ENCODE measurements around the gene EPN3. TPM values are rescaled to one million over a fixed set of nuclear protein-coding genes. Genes with fewer than 3 reads are reported as not detected.
A peak's percentile ranks its signal among the peaks of the same experiment; 100 is the strongest.

Gene EPN3
- total RNA-seq, 2 experiments from 2014 or later: not detected

GRCh38 chr17:50558091-50558490 lies 25.6 kb downstream of the EPN3 start:
- Mint-ChIP-seq H3K4me3 (no peak overlapping the region), H3K4me1 (ENCODE audit: low read depth) (peaks cover 15% of the 10 kb centered on the region), H3K27me3 (peaks cover 36% of the 10 kb centered on the region), H3K27ac (no peak overlapping the region), H3K9me3 (no peaks in the 10 kb centered on the region), H3K36me3 (no peaks in the 10 kb centered on the region)
- DNase-seq: no peak
- CTCF ChIA-PET: interaction anchor here (1.3 kb wide), 1 partner anchor 225 kb away, joined by 3 read pairs; no protein-coding TSS in a partner anchor
- POLR2A ChIA-PET: no interaction called here
- intact Hi-C loops (cut with micrococcal nuclease): no loop called here

- Mint-ChIP-seq H3K27ac (no peak overlapping the region), H3K4me1 (ENCODE audit: low read depth) (peaks cover 15% of the 10 kb centered on the region), H3K27me3 (peaks cover 41% of the 10 kb centered on the region), H3K36me3 (no peaks in the 10 kb centered on the region), H3K4me3 (no peak overlapping the region), H3K9me3 (no peaks in the 10 kb centered on the region)
- ChIA-PET POLR2A (no interaction called here), CTCF (no interaction called here)
- intact Hi-C loops (cut with micrococcal nuclease): no loop called here
- DNase-seq: no peak
These were observed 26.0 kb downstream of the EPN3 start for GRCh38 chr17:50558581-50558940.

GRCh38 chr17:50558941-50559614 lies 26.5 kb downstream of the EPN3 start:
- ChIA-PET CTCF (interaction anchor here (0.8 to 1.5 kb wide), 3 partner anchors 9 to 76 kb away, joined by 3 read pairs; no protein-coding TSS in a partner anchor), POLR2A (interaction anchor here (0.5 kb wide), 1 partner anchor 104 kb away, joined by 3 read pairs; no protein-coding TSS in a partner anchor)
- Mint-ChIP-seq H3K27ac (no peak overlapping the region), H3K27me3 (peaks cover 45% of the 10 kb centered on the region), H3K4me3 (no peak overlapping the region), H3K4me1 (ENCODE audit: low read depth) (peaks cover 15% of the 10 kb centered on the region), H3K36me3 (no peaks in the 10 kb centered on the region), H3K9me3 (no peaks in the 10 kb centered on the region)
- intact Hi-C loops (cut with micrococcal nuclease): no loop called here
- DNase-seq: peak; percentile 36

- Mint-ChIP-seq H3K27me3 (peaks cover 50% of the 10 kb centered on the region), H3K4me1 (ENCODE audit: low read depth) (peaks cover 15% of the 10 kb centered on the region), H3K9me3 (no peaks in the 10 kb centered on the region), H3K27ac (no peak overlapping the region), H3K4me3 (peak overlapping the region; percentile 57), H3K36me3 (no peaks in the 10 kb centered on the region)
- POLR2A ChIA-PET: interaction anchor here (0.6 kb wide), 1 partner anchor 197 kb away, joined by 5 read pairs; no protein-coding TSS in a partner anchor
- peak; percentile 51 for DNase-seq
- CTCF ChIA-PET: interaction anchor here (0.8 to 2.1 kb wide), 5 partner anchors 9 to 80 kb away, joined by 3 to 5 read pairs (median 3); no protein-coding TSS in a partner anchor
- intact Hi-C loops (cut with micrococcal nuclease): loop anchor here (2.0 kb wide), 1 partner anchor 13 kb away; the partner anchor contains the start of gene SPATA20
These were observed 27.2 kb downstream of the EPN3 start for GRCh38 chr17:50559674-50560184.

GRCh38 chr17:50560185-50560824 lies 27.8 kb downstream of the EPN3 start, which contains the start of gene CACNA1G:
TSS of gene CACNA1G (plus strand) at chr17:50560715. CDS start at chr17:50561460, 745 bp downstream.
- peaks cover 54% of the 10 kb centered on the region for H3K27me3 Mint-ChIP-seq
- POLR2A ChIA-PET: interaction anchor here (0.6 kb wide), 1 partner anchor 197 kb away, joined by 5 read pairs; no protein-coding TSS in a partner anchor
- H3K9me3 Mint-ChIP-seq: no peaks in the 10 kb centered on the region
- DNase-seq: peak; percentile 91
- intact Hi-C loops (cut with micrococcal nuclease): loop anchor here (2.0 kb wide), 1 partner anchor 14 kb away; the partner anchor contains the start of gene SPATA20
- peaks cover 18% of the 10 kb centered on the region for H3K4me1 Mint-ChIP-seq (ENCODE audit: low read depth)
- CTCF ChIA-PET: interaction anchor here (0.5 to 2.1 kb wide), 8 partner anchors 9 to 235 kb away, joined by 3 to 5 read pairs (median 3); partner anchors contain the start of gene EPN3
- H3K27ac Mint-ChIP-seq: no peak within 1 kb of the TSS
- H3K4me3 Mint-ChIP-seq: peak within 1 kb of the TSS; percentile 57
- no peaks in the 10 kb centered on the region for H3K36me3 Mint-ChIP-seq

GRCh38 chr17:50560931-50561745 lies 28.6 kb downstream of the EPN3 start:
- no peaks in the 10 kb centered on the region for H3K9me3 Mint-ChIP-seq
- intact Hi-C loops (cut with micrococcal nuclease): loop anchor here (2.0 kb wide), 1 partner anchor 14 kb away; the partner anchor contains the start of gene SPATA20
- H3K4me1 Mint-ChIP-seq (ENCODE audit: low read depth): peaks cover 22% of the 10 kb centered on the region
- H3K36me3 Mint-ChIP-seq: no peaks in the 10 kb centered on the region
- no peak overlapping the region for H3K4me3 Mint-ChIP-seq
- DNase-seq: no peak
- CTCF ChIA-PET: interaction anchor here (0.5 to 2.1 kb wide), 5 partner anchors 10 to 236 kb away, joined by 3 to 5 read pairs (median 3); partner anchors contain the start of gene EPN3
- no peak overlapping the region for H3K27ac Mint-ChIP-seq
- H3K27me3 Mint-ChIP-seq: peaks cover 59% of the 10 kb centered on the region
- POLR2A ChIA-PET: no interaction called here

- no peak overlapping the region for H3K4me3 Mint-ChIP-seq
- POLR2A ChIA-PET: no interaction called here
- CTCF ChIA-PET: interaction anchor here (0.6 to 2.1 kb wide), 3 partner anchors 11 to 64 kb away, joined by 3 to 5 read pairs (median 3); no protein-coding TSS in a partner anchor
- H3K9me3 Mint-ChIP-seq: no peaks in the 10 kb centered on the region
- peaks cover 22% of the 10 kb centered on the region for H3K4me1 Mint-ChIP-seq (ENCODE audit: low read depth)
- no peak for DNase-seq
- intact Hi-C loops (cut with micrococcal nuclease): loop anchor here (2.0 kb wide), 1 partner anchor 15 kb away; the partner anchor contains the start of gene SPATA20
- H3K27me3 Mint-ChIP-seq: peaks cover 64% of the 10 kb centered on the region
- no peaks in the 10 kb centered on the region for H3K36me3 Mint-ChIP-seq
- H3K27ac Mint-ChIP-seq: no peak overlapping the region
These were observed 29.2 kb downstream of the EPN3 start for GRCh38 chr17:50561746-50562141.

- ChIA-PET CTCF (interaction anchor here (0.6 to 1.5 kb wide), 5 partner anchors 16 to 65 kb away, joined by 3 to 4 read pairs (median 3); partner anchors contain the start of gene SPATA20), POLR2A (no interaction called here)
- H3K27ac Mint-ChIP-seq: no peak overlapping the region
- H3K36me3 Mint-ChIP-seq: no peaks in the 10 kb centered on the region
- H3K4me3 Mint-ChIP-seq: peak overlapping the region; percentile 25
- intact Hi-C loops (cut with micrococcal nuclease): no loop called here
- H3K9me3 Mint-ChIP-seq: no peaks in the 10 kb centered on the region
- peaks cover 22% of the 10 kb centered on the region for H3K4me1 Mint-ChIP-seq (ENCODE audit: low read depth)
- no peak for DNase-seq
- peaks cover 61% of the 10 kb centered on the region for H3K27me3 Mint-ChIP-seq
These were observed 29.9 kb downstream of the EPN3 start for GRCh38 chr17:50562242-50563091.

GRCh38 chr17:50563092-50563511 lies 30.6 kb downstream of the EPN3 start:
- DNase-seq: no peak
- H3K4me3 Mint-ChIP-seq: no peak overlapping the region
- peaks cover 54% of the 10 kb centered on the region for H3K27me3 Mint-ChIP-seq

GRCh38 chr17:50564916-50565315 lies 32.4 kb downstream of the EPN3 start:
- no peaks in the 10 kb centered on the region for H3K9me3 Mint-ChIP-seq
- H3K27me3 Mint-ChIP-seq: peaks cover 41% of the 10 kb centered on the region
- no peak overlapping the region for H3K4me3 Mint-ChIP-seq
- no peak for DNase-seq
- peaks cover 16% of the 10 kb centered on the region for H3K4me1 Mint-ChIP-seq (ENCODE audit: low read depth)
- intact Hi-C loops (cut with micrococcal nuclease): no loop called here
- no peaks in the 10 kb centered on the region for H3K36me3 Mint-ChIP-seq
- ChIA-PET POLR2A (no interaction called here), CTCF (no interaction called here)
- no peak overlapping the region for H3K27ac Mint-ChIP-seq

More at GRCh38 chr17:50563092-50563511, 30.6 kb downstream of the EPN3 start:
- intact Hi-C loops (cut with micrococcal nuclease): no loop called here
- no peak overlapping the region for H3K27ac Mint-ChIP-seq
- ChIA-PET CTCF (interaction anchor here (0.6 to 1.5 kb wide), 4 partner anchors 16 to 65 kb away, joined by 3 to 4 read pairs (median 3); partner anchors contain the start of gene SPATA20), POLR2A (no interaction called here)
- H3K9me3 Mint-ChIP-seq: no peaks in the 10 kb centered on the region
- H3K4me1 Mint-ChIP-seq (ENCODE audit: low read depth): peaks cover 22% of the 10 kb centered on the region
- H3K36me3 Mint-ChIP-seq: no peaks in the 10 kb centered on the region

Measured in activated CD4-positive, alpha-beta memory T cell treated with anti-CD3 and anti-CD28 coated beads for 36 hours (primary cell).